ENCODE measurements around the gene FN3KRP.

DNA sequence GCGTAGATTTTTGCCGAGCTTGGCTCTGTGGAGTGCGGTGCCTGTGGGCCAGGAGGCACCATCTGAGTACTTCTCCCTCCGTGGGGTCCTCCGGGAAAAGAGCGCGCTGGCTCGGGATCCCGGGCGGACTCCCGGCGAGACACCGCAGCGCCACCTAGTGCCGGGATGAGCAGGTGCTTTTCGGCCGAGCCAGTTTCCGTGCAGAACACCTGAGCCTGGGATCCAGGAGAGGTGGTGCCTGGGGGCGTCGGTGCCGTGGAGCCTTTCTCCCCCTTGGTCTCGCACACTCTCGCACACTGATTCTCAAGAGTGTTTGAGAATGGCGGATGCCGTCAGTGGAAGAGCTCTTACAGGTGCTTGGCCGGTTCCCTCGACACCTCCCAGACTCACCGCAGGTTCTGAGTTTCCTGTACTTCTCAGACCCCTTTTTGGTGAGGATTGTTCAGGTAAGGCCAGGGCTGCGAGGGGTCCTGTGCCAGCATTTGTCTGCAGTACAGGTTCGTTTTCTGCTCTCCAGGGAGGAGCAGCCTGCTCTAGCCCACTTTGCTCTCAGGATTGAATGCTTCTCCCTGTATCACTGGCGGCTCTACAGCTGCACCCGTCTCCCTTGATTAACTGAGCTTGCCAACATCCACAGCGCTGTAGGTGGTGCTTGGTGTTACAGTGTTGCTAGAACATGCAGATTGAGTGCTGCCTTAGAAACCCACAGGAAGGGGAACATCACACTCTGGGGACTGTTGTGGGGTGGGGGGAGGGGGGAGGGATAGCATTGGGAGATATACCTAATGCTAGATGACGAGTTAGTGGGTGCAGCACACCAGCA is 58.7 kb downstream of the FN3KRP start:
- TF ChIP-seq POLR2A (IDR thresholded peaks at IDR 0.05): no peak
- TF ChIP-seq, protein P1, sequence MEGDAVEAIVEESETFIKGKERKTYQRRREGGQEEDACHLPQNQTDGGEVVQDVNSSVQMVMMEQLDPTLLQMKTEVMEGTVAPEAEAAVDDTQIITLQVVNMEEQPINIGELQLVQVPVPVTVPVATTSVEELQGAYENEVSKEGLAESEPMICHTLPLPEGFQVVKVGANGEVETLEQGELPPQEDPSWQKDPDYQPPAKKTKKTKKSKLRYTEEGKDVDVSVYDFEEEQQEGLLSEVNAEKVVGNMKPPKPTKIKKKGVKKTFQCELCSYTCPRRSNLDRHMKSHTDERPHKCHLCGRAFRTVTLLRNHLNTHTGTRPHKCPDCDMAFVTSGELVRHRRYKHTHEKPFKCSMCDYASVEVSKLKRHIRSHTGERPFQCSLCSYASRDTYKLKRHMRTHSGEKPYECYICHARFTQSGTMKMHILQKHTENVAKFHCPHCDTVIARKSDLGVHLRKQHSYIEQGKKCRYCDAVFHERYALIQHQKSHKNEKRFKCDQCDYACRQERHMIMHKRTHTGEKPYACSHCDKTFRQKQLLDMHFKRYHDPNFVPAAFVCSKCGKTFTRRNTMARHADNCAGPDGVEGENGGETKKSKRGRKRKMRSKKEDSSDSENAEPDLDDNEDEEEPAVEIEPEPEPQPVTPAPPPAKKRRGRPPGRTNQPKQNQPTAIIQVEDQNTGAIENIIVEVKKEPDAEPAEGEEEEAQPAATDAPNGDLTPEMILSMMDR (IDR thresholded peaks at IDR 0.05): peak; percentile 61 to 71 (median 68)
